Caco-2 (cell line): ENCODE results near the gene GRAP. TPM values are rescaled to one million over a fixed set of nuclear protein-coding genes. Genes with fewer than 3 reads are reported as not detected.

Experiments used
- BruUV-seq: library from RNA; stranded (reverse); fragments of 400-500 nt; replicated peaks from 2 replicates; lab custom pipeline; 2021; lab: Mats Ljungman, UMichigan
- CTCF ChIA-PET: fragments of 300-600 bp; sonication (Branson Sonifier 250); formaldehyde crosslinking; loops from one replicate; lab custom pipeline; 2022; ENCODE audit warnings: antibody characterized with exemption; lab: Charles Lee
- POLR2A ChIA-PET: fragments of 300-600 bp; sonication (Branson Sonifier 250); formaldehyde crosslinking; loops from one replicate; lab custom pipeline; 2022; ENCODE audit warnings: antibody characterized with exemption; lab: Charles Lee
- DNase-seq, 2 experiments: peaks; one replicate each; pipeline versions ENCODE4 v3.0.0 to v3.0.0-alpha.2; 2020 to 2022
- H3K27me3 ChIP-seq: replicated peaks from 2 replicates; pipeline ENCODE4 v1.6.0; 2011; ENCODE audit warnings: low read length; ENCODE audit not compliant: control insufficient read depth, insufficient read depth
- H3K36me3 ChIP-seq: 2 replicates; pipeline ENCODE4 v1.5.1; 2011; ENCODE audit warnings: low read length; ENCODE audit not compliant: control insufficient read depth, insufficient read depth
- H3K4me1 ChIP-seq: fragments of 250-450 bp; sonication (Bioruptor Pico); 2 replicates; pipeline ENCODE4 v1.5.1; 2020; ENCODE audit warnings: mild to moderate bottlenecking
- H3K4me3 ChIP-seq: 2 replicates; pipeline ENCODE4 v1.5.1; 2011; ENCODE audit warnings: low read depth, mild to moderate bottlenecking, control low read depth, low read length
- H3K9me3 ChIP-seq: fragments of 250-450 bp; sonication (Bioruptor Pico); 2 replicates; pipeline ENCODE4 v1.5.1; 2020; ENCODE audit warnings: mild to moderate bottlenecking, moderate library complexity
- H3K27ac Mint-ChIP-seq: one replicate; pipeline ENCODE4 v1.8.0; 2022; ENCODE audit warnings: mixed read lengths; ENCODE audit not compliant: unreplicated experiment
- H3K27me3 Mint-ChIP-seq: one replicate; pipeline ENCODE4 v1.8.0; 2022; ENCODE audit warnings: mixed read lengths; ENCODE audit not compliant: insufficient read depth, unreplicated experiment
- H3K36me3 Mint-ChIP-seq: one replicate; pipeline ENCODE4 v1.8.0; 2022; ENCODE audit warnings: mild to moderate bottlenecking, mixed read lengths; ENCODE audit not compliant: insufficient read depth, unreplicated experiment
- H3K4me1 Mint-ChIP-seq: one replicate; pipeline ENCODE4 v1.8.0; 2022; ENCODE audit warnings: low read depth, mixed read lengths; ENCODE audit not compliant: unreplicated experiment
- H3K4me3 Mint-ChIP-seq: one replicate; pipeline ENCODE4 v1.8.0; 2022; ENCODE audit warnings: mild to moderate bottlenecking, moderate library complexity, mixed read lengths; ENCODE audit not compliant: unreplicated experiment
- H3K9me3 Mint-ChIP-seq: one replicate; pipeline ENCODE4 v1.8.0; 2022; ENCODE audit warnings: mixed read lengths; ENCODE audit not compliant: unreplicated experiment
- intact Hi-C: fragments of 100-400 bp; cut with micrococcal nuclease; formaldehyde crosslinking; loops from one replicate; pipeline ENCODE4 v1.10.0; 2022; ENCODE audit not compliant: unreplicated experiment
- total RNA-seq: library from RNA; stranded (reverse); gene quantifications from 2 replicates; pipeline ENCODE4 v1.2.3, GENCODE V29; 2022
- TF ChIP-seq, protein P1 (sequence below), 2 experiments: fragments of 200-600 bp in 1 of 2; IDR thresholded peaks; 1 replicate in 1 of 2; 2 replicates in 1 of 2; pipeline versions ENCODE4 v1.5.1 to v1.8.0; 2011 to 2022; ENCODE audit warnings: antibody characterized with exemption in 1 of 2, control low read depth in 1 of 2, inconsistent platforms in 1 of 2, low read depth in 1 of 2, low read length in 1 of 2, mild to moderate bottlenecking in 1 of 2, moderate library complexity in 1 of 2; ENCODE audit not compliant: insufficient read depth in 1 of 2, severe bottlenecking in 1 of 2, unreplicated experiment in 1 of 2

Gene GRAP
- total RNA-seq, 1 experiment from 2014 or later = 0.50 TPM

DNA sequence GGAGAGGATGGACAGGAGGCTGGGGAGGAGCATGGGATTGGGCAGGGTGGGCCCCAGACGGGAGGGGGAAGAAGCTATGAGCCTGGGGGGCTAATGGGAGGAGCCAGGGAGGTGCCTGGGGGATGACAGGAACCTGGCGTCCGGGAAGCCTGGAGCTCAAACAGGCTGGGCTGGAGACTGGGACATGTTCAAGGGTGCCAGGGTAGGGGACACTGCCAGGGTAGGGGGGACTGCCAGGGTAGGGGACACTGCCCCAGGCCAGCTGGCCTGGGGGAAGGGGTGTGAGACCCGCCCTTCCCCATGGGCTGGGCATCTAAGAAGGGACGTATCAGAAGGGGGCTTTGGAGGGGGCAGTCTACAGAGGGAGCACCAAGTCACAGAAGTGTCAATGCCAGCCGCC lies 35.2 kb downstream of the GRAP start:
- POLR2A ChIA-PET = no interaction called here
- Mint-ChIP-seq H3K27ac (no peak overlapping the region), H3K4me1 (no peaks in the 10 kb centered on the region), H3K4me3 (no peak overlapping the region), H3K9me3 (no peaks in the 10 kb centered on the region), H3K36me3 (no peaks in the 10 kb centered on the region), H3K27me3 (no peaks in the 10 kb centered on the region)
- BruUV-seq = no TSS peak
- H3K4me1 ChIP-seq = no peaks in the 10 kb centered on the region
- no peaks in the 10 kb centered on the region for H3K36me3 ChIP-seq
- CTCF ChIA-PET = no interaction called here
- H3K4me3 ChIP-seq = no peak overlapping the region
- TF ChIP-seq, protein P1, sequence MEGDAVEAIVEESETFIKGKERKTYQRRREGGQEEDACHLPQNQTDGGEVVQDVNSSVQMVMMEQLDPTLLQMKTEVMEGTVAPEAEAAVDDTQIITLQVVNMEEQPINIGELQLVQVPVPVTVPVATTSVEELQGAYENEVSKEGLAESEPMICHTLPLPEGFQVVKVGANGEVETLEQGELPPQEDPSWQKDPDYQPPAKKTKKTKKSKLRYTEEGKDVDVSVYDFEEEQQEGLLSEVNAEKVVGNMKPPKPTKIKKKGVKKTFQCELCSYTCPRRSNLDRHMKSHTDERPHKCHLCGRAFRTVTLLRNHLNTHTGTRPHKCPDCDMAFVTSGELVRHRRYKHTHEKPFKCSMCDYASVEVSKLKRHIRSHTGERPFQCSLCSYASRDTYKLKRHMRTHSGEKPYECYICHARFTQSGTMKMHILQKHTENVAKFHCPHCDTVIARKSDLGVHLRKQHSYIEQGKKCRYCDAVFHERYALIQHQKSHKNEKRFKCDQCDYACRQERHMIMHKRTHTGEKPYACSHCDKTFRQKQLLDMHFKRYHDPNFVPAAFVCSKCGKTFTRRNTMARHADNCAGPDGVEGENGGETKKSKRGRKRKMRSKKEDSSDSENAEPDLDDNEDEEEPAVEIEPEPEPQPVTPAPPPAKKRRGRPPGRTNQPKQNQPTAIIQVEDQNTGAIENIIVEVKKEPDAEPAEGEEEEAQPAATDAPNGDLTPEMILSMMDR (IDR thresholded peaks at IDR 0.05; ENCODE audit: insufficient read depth in 1 of 2, low read depth in 1 of 2, low read length in 1 of 2, severe bottlenecking in 1 of 2, unreplicated experiment in 1 of 2) = no peak
- no peak for DNase-seq
- H3K9me3 ChIP-seq = no peaks in the 10 kb centered on the region
- no peaks in the 10 kb centered on the region for H3K27me3 ChIP-seq
- intact Hi-C loops = no loop called here

DNA sequence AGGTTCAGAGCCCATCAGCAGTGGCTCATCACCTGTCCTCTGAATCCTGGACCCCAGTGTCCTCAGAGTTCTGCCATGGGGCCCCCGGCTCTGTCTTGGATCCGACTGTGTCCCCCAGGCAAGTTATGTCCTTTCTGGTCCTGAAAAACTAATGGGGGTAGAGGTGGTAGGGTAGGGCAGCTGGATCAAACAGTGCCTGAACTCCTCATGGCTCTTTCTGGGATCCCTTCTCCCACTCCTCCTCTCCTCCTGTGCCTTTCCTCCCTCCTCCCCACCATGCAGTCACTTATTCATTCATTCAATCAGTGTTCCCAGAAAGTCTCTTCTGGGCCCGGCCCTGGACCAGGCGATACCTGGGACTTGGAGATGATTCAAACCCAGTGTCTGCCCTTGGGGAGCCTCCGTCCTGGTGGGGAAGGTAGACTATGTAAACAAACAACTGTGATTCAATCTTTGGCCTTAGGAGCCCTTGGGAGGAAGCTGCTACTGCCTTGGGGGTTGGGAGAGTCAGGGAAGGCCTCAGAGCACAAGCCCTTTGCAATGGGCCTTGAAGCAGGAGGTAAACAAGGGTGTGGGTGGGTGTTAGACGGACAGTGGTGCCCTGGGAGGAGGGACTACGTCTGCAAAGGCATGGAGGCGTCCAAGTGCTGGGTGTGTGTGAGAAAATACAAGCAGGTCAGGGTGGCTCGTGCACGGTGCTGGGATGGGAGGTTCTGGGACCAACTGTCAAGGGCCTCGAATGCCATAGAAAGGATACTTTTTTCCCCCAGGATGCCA lies 35.8 kb downstream of the GRAP start:
- no peaks in the 10 kb centered on the region for H3K36me3 ChIP-seq
- ChIA-PET CTCF (no interaction called here), POLR2A (interaction anchor here (0.6 kb wide), 1 partner anchor 260 kb away, joined by 3 read pairs; no protein-coding TSS in a partner anchor)
- peaks cover under 1% of the 10 kb centered on the region; the same call in 1 of the 2 replicates for H3K4me1 ChIP-seq
- Mint-ChIP-seq H3K36me3 (no peaks in the 10 kb centered on the region), H3K4me3 (no peak overlapping the region), H3K27ac (no peak overlapping the region), H3K9me3 (no peaks in the 10 kb centered on the region), H3K27me3 (no peaks in the 10 kb centered on the region), H3K4me1 (no peaks in the 10 kb centered on the region)
- TF ChIP-seq, protein P1 (IDR thresholded peaks at IDR 0.05; ENCODE audit: insufficient read depth in 1 of 2, low read depth in 1 of 2, low read length in 1 of 2, severe bottlenecking in 1 of 2, unreplicated experiment in 1 of 2) = no peak
- H3K9me3 ChIP-seq = no peaks in the 10 kb centered on the region
- no TSS peak for BruUV-seq
- intact Hi-C loops = no loop called here
- H3K4me3 ChIP-seq = no peak overlapping the region
- no peaks in the 10 kb centered on the region for H3K27me3 ChIP-seq
- no peak for DNase-seq

DNA sequence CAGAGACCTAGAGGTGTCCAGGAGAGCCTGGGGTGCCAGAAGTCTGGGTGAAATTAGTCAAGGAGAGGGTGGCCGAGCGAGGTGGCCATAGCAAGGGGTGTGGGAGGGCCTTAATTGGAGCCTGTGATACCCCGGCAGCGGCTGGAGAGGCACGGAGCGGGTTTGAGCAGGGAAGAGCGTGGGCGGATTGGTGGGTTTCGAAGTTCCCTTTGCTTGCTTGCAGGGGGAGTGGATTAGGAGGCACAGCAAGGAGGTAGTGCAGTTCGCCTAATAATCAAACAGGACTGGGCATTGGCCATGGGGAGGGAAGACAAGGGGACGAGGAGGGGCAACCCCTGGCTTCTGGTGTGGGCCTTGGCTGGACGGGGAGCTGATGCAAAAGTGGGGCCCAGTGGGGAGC lies 36.8 kb downstream of the GRAP start:
- H3K4me1 ChIP-seq = peaks cover 10% of the 10 kb centered on the region
- ChIA-PET POLR2A (interaction anchor here (0.6 kb wide), 1 partner anchor 259 kb away, joined by 3 read pairs; no protein-coding TSS in a partner anchor), CTCF (no interaction called here)
- intact Hi-C loops = no loop called here
- BruUV-seq = no TSS peak
- no peak overlapping the region for H3K4me3 ChIP-seq
- no peak for DNase-seq
- no peaks in the 10 kb centered on the region for H3K27me3 Mint-ChIP-seq
- no peaks in the 10 kb centered on the region for H3K9me3 ChIP-seq
- no peaks in the 10 kb centered on the region for H3K9me3 Mint-ChIP-seq
- no peaks in the 10 kb centered on the region for H3K4me1 Mint-ChIP-seq
- H3K27me3 ChIP-seq = no peaks in the 10 kb centered on the region
- H3K27ac Mint-ChIP-seq = peak overlapping the region; percentile 4
- H3K4me3 Mint-ChIP-seq = no peak overlapping the region
- TF ChIP-seq, protein P1 (IDR thresholded peaks at IDR 0.05; ENCODE audit: insufficient read depth in 1 of 2, low read depth in 1 of 2, low read length in 1 of 2, severe bottlenecking in 1 of 2, unreplicated experiment in 1 of 2) = no peak
- H3K36me3 ChIP-seq = no peaks in the 10 kb centered on the region
- no peaks in the 10 kb centered on the region for H3K36me3 Mint-ChIP-seq
